PC-3 (cell line): ENCODE measurements around the gene PDE11A. TPM values are rescaled to one million over a fixed set of nuclear protein-coding genes. Genes with fewer than 3 reads are reported as not detected.

Experiments used
- ATAC-seq: fragments of 200-7000 bp; cut with Tn5 transposase; 2 replicates; pipeline ENCODE4 v1.9.1; 2020; ENCODE audit warnings: mild to moderate bottlenecking, moderate library complexity
- BruUV-seq: library from RNA; stranded (reverse); fragments of 400-500 nt; replicated peaks from 2 replicates; lab custom pipeline; 2021; lab: Mats Ljungman, UMichigan
- CTCF ChIA-PET: fragments of 300-600 bp; sonication (Branson Sonifier 250); formaldehyde crosslinking; loops from one replicate; lab custom pipeline; 2022; ENCODE audit warnings: antibody characterized with exemption; lab: Charles Lee
- POLR2A ChIA-PET: fragments of 300-600 bp; sonication (Branson Sonifier 250); formaldehyde crosslinking; loops from one replicate; lab custom pipeline; 2022; ENCODE audit warnings: antibody characterized with exemption; ENCODE audit not compliant: unreplicated experiment; lab: Charles Lee
- DNase-seq: peaks from one replicate; pipeline ENCODE4 v3.0.0-alpha.2; 2015
- H2AFZ ChIP-seq: fragments of 300-600 bp; sonication (generic); 2 replicates; pipeline ENCODE4 v1.6.0; 2016; ENCODE audit warnings: antibody characterized with exemption, low read length
- H3F3A ChIP-seq: fragments of 300-600 bp; sonication (generic); one replicate; pipeline ENCODE4 v1.6.0; 2017; ENCODE audit warnings: antibody characterized with exemption, low read length, control low read depth, mild to moderate bottlenecking; ENCODE audit not compliant: unreplicated experiment
- H3K27ac ChIP-seq: fragments of 300-600 bp; sonication (generic); 2 replicates; pipeline ENCODE4 v1.5.1; 2016; ENCODE audit warnings: mild to moderate bottlenecking, low read length
- H3K27me3 ChIP-seq: fragments of 300-600 bp; sonication (generic); 2 replicates; pipeline ENCODE4 v1.6.1; 2016; ENCODE audit warnings: low read length, mixed read lengths
- H3K36me3 ChIP-seq: fragments of 300-600 bp; sonication (generic); 2 replicates; pipeline ENCODE4 v1.6.1; 2016; ENCODE audit warnings: low read depth, mixed run types, low read length, mixed read lengths
- H3K4me1 ChIP-seq: fragments of 300-600 bp; sonication (generic); 2 replicates; pipeline ENCODE4 v1.5.1; 2016; ENCODE audit warnings: low read length; ENCODE audit not compliant: insufficient read depth
- H3K4me2 ChIP-seq: fragments of 300-600 bp; sonication (generic); 2 replicates; pipeline ENCODE4 v1.6.0; 2016; ENCODE audit warnings: low read length
- H3K4me3 ChIP-seq: fragments of 300-600 bp; sonication (generic); 2 replicates; pipeline ENCODE4 v1.5.1; 2016; ENCODE audit warnings: mild to moderate bottlenecking, low read length, mixed read lengths
- H3K79me2 ChIP-seq: fragments of 300-600 bp; sonication (generic); 2 replicates; pipeline ENCODE4 v1.6.1; 2017; ENCODE audit warnings: low read length, mixed read lengths
- H3K9ac ChIP-seq: fragments of 300-600 bp; sonication (generic); 2 replicates; pipeline ENCODE4 v1.6.0; 2016; ENCODE audit warnings: mild to moderate bottlenecking, low read length
- H3K9me2 ChIP-seq: fragments of 300-600 bp; sonication (generic); replicated peaks from 2 replicates; pipeline ENCODE4 v1.6.1; 2016; ENCODE audit warnings: mixed run types, low read length, mixed read lengths
- H3K9me3 ChIP-seq: fragments of 300-600 bp; sonication (generic); 2 replicates; pipeline ENCODE4 v1.6.1; 2016; ENCODE audit warnings: low read length, mixed read lengths
- H4K20me1 ChIP-seq: fragments of 300-600 bp; sonication (generic); 2 replicates; pipeline ENCODE4 v1.6.1; 2016; ENCODE audit warnings: low read length, mixed read lengths
- EZH2 ChIP-seq: fragments of 300-600 bp; sonication (generic); IDR thresholded peaks from one replicate; pipeline ENCODE4 v1.6.1; 2017; ENCODE audit warnings: antibody characterized with exemption, mild to moderate bottlenecking, low read length; ENCODE audit not compliant: unreplicated experiment
- EZH2phosphoT487 ChIP-seq: fragments of 300-600 bp; sonication (generic); IDR thresholded peaks from 2 replicates; pipeline ENCODE4 v1.6.1; 2018; ENCODE audit warnings: mild to moderate bottlenecking, antibody characterized with exemption, low read length, borderline replicate concordance
- intact Hi-C: fragments of 100-400 bp; cut with micrococcal nuclease; formaldehyde crosslinking; loops from 2 replicates; pipeline ENCODE4 v1.9.0; 2023
- total RNA-seq: library from RNA; depleted of rRNA; stranded (reverse); fragments of >200 nt; gene quantifications from 2 replicates; pipeline ENCODE4 v1.2.3, GENCODE V29; 2014
- TF ChIP-seq, protein P1 (sequence below): fragments of 300-600 bp; sonication (generic); conservative IDR thresholded peaks from 2 replicates; pipeline ENCODE4 v1.5.1; 2017; ENCODE audit warnings: antibody characterized with exemption, low read depth, mild to moderate bottlenecking, low read length

PDE11A gene
- total RNA-seq, 1 experiment from 2014 or later: 0.15 TPM

DNA sequence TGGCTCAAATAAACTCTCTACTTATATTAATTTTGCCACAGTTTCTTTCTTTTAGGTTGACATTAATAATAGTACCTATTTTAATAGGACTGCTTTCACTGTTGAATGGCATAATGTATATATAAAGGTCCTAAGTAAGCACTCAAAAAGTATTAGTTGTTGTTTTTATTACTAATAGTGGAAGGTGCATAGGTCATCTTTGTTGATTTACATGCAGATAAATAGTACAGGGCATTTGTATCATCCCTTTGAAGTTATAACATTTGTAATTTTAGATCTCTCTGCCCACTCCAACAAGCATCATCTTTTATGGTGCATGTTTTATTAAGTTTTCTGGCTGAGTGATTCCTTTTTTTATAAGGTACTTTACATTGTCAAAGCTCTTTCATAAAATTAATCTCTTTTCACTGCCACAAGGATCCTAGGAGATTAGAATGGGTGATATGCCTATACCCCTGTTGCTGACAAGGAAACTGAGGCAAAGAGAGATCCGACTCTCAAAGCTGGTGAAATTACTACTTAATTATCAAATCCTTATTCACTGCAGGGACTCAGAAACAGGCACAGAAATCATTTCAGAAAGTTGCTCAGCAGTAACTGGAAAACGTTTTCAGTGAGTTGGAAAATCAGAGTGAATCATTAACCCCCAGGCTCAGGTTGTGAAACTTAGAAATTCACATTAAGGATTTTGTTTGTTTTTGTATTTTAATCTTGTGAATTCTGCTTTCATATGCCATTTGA lies 380.4 kb downstream of the PDE11A start:
- DNase-seq: peak; percentile 42
- no peak for ATAC-seq
- H3K4me3 ChIP-seq: no peak overlapping the region

DNA sequence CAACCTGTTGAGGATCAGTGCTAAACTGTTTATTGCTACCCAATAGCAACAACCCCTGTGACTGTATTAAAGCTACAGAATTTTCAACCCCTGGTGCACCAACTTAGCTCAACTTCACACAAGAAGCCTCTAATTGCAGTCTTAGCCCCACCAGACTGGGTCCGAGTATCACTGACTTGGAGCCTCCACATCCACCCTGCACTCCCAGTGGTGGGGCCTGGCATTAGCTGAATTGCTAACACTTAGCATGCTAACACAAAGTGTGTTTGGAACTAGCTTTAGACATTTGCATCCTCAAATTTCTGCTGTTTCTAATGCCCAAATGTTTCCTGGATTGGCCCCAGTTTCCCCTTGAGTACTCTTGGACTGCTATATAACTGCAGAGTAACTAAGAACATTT lies 381.4 kb downstream of the PDE11A start:
- ATAC-seq (no peak), DNase-seq (no peak)
- H3K4me3 ChIP-seq: no peak overlapping the region
- peaks cover 23% of the 10 kb centered on the region for H3K27me3 ChIP-seq
- ChIA-PET CTCF (no interaction called here), POLR2A (no interaction called here)
- H3K27ac ChIP-seq: no peak overlapping the region
- no peak for TF ChIP-seq EZH2phosphoT487
- TF ChIP-seq, protein P1, sequence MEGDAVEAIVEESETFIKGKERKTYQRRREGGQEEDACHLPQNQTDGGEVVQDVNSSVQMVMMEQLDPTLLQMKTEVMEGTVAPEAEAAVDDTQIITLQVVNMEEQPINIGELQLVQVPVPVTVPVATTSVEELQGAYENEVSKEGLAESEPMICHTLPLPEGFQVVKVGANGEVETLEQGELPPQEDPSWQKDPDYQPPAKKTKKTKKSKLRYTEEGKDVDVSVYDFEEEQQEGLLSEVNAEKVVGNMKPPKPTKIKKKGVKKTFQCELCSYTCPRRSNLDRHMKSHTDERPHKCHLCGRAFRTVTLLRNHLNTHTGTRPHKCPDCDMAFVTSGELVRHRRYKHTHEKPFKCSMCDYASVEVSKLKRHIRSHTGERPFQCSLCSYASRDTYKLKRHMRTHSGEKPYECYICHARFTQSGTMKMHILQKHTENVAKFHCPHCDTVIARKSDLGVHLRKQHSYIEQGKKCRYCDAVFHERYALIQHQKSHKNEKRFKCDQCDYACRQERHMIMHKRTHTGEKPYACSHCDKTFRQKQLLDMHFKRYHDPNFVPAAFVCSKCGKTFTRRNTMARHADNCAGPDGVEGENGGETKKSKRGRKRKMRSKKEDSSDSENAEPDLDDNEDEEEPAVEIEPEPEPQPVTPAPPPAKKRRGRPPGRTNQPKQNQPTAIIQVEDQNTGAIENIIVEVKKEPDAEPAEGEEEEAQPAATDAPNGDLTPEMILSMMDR: no peak
- no peak for TF ChIP-seq EZH2
- no peak overlapping the region for H3K9ac ChIP-seq
- no peaks in the 10 kb centered on the region for H3F3A ChIP-seq
- no peak overlapping the region for H2AFZ ChIP-seq
- no peaks in the 10 kb centered on the region for H3K36me3 ChIP-seq
- no peaks in the 10 kb centered on the region for H3K9me2 ChIP-seq
- intact Hi-C loops: no loop called here
- H3K79me2 ChIP-seq: no peaks in the 10 kb centered on the region
- no peak overlapping the region for H3K4me2 ChIP-seq
- H3K4me1 ChIP-seq: peaks cover 6% of the 10 kb centered on the region
- BruUV-seq: no TSS peak
- H3K9me3 ChIP-seq: no peaks in the 10 kb centered on the region
- H4K20me1 ChIP-seq: no peaks in the 10 kb centered on the region

More for the DNA sequence above, 380.4 kb downstream of the PDE11A start:
- Histone ChIP-seq H4K20me1 (no peaks in the 10 kb centered on the region), H3K9ac (no peak overlapping the region), H3K27me3 (peaks cover 32% of the 10 kb centered on the region), H3K79me2 (no peaks in the 10 kb centered on the region), H3K27ac (no peak overlapping the region), H3K4me1 (peaks cover 6% of the 10 kb centered on the region), H3F3A (no peaks in the 10 kb centered on the region), H2AFZ (no peak overlapping the region), H3K36me3 (no peaks in the 10 kb centered on the region), H3K9me2 (no peaks in the 10 kb centered on the region), H3K9me3 (no peaks in the 10 kb centered on the region), H3K4me2 (no peak overlapping the region)
- ChIA-PET CTCF (no interaction called here), POLR2A (no interaction called here)
- TF ChIP-seq EZH2phosphoT487: no peak
- no TSS peak for BruUV-seq
- intact Hi-C loops: no loop called here

DNA sequence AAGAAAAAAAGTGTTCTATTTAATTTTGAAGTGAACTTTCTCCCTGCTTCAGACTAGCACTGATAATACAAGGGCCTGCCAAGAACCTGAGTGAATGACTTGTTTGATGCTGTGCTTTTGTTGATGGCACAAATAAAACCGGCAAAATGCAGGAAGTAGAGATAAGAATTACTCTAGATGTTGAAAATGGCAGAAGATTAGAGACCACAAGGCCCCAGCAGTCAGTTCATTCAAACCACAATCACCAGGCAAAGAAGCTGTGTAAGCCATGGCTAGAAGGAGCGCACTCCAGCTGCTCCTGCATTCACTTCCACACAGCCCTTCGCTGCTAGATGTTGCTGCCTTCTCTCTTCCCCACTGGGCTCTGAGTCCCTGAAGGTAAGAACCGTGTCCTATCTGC lies 383.0 kb downstream of the PDE11A start:
- no peak overlapping the region for H3K9ac ChIP-seq
- no peaks in the 10 kb centered on the region for H4K20me1 ChIP-seq
- H3K79me2 ChIP-seq: no peaks in the 10 kb centered on the region
- H2AFZ ChIP-seq: no peak overlapping the region
- peaks cover 17% of the 10 kb centered on the region; the same call in 1 of the 2 replicates for H3K27me3 ChIP-seq
- ChIA-PET CTCF (no interaction called here), POLR2A (no interaction called here)
- no peak overlapping the region for H3K4me3 ChIP-seq
- H3K4me2 ChIP-seq: no peak overlapping the region
- H3K9me2 ChIP-seq: no peaks in the 10 kb centered on the region
- DNase-seq (no peak), ATAC-seq (no peak)
- H3K9me3 ChIP-seq: no peaks in the 10 kb centered on the region
- no peaks in the 10 kb centered on the region for H3F3A ChIP-seq
- no TSS peak for BruUV-seq
- H3K36me3 ChIP-seq: no peaks in the 10 kb centered on the region
- no peak overlapping the region for H3K27ac ChIP-seq
- intact Hi-C loops: no loop called here
- H3K4me1 ChIP-seq: peaks cover 6% of the 10 kb centered on the region
- TF ChIP-seq EZH2 (no peak), EZH2phosphoT487 (no peak)
- TF ChIP-seq, protein P1: no peak
